Measurements from ENCODE around the gene FAM184A. TPM values are rescaled to one million over a fixed set of nuclear protein-coding genes. Genes with fewer than 3 reads are reported as not detected.

Gene FAM184A
- total RNA-seq = 4.2 and 13.7 TPM in 2 replicates
- polyA plus RNA-seq = 4.8 and 9.1 TPM in 2 replicates

GRCh38 chr6:119078376-119079282, at the start of gene FAM184A:
Gene FAM184A, minus strand, starts transcription at chr6:119078664. Its CDS starts 365 bp downstream, at chr6:119078299.
- Histone ChIP-seq H3K4me1 (ENCODE audit: low read depth) (peaks cover 7% of the 10 kb centered on the region), H3K36me3 (no peaks in the 10 kb centered on the region), H3K9me3 (ENCODE audit: low read depth) (no peaks in the 10 kb centered on the region), H3K27me3 (no peaks in the 10 kb centered on the region), H3K4me3 (peak within 1 kb of the TSS; percentile 56), H3K27ac (no peak within 1 kb of the TSS)
- DNase-seq (ENCODE audit: low read depth in 1 of 2, low spot score in 1 of 2) = peak; percentile 69 to 80
- peak; percentile 25 for TF ChIP-seq CTCF (IDR thresholded peaks at IDR 0.05; ENCODE audit: low read depth, low read length)

- no peak for TF ChIP-seq CTCF (IDR thresholded peaks at IDR 0.05; ENCODE audit: low read depth, low read length)
- H3K9me3 ChIP-seq (ENCODE audit: low read depth) = no peaks in the 10 kb centered on the region
- H3K4me3 ChIP-seq = no peak overlapping the region
- DNase-seq (ENCODE audit: low read depth in 1 of 2, low spot score in 1 of 2) = no peak
- no peak overlapping the region for H3K27ac ChIP-seq
- no peaks in the 10 kb centered on the region for H3K36me3 ChIP-seq
- no peaks in the 10 kb centered on the region for H3K27me3 ChIP-seq
- H3K4me1 ChIP-seq (ENCODE audit: low read depth) = no peaks in the 10 kb centered on the region
These were observed 49.2 kb upstream of the FAM184A start for GRCh38 chr6:119127627-119128026.

GRCh38 chr6:119126826-119127225, 48.4 kb upstream of the FAM184A start:
- no peak for DNase-seq (ENCODE audit: low read depth in 1 of 2, low spot score in 1 of 2)
- H3K27me3 ChIP-seq = no peaks in the 10 kb centered on the region
- TF ChIP-seq CTCF (IDR thresholded peaks at IDR 0.05; ENCODE audit: low read depth, low read length) = no peak

DNA sequence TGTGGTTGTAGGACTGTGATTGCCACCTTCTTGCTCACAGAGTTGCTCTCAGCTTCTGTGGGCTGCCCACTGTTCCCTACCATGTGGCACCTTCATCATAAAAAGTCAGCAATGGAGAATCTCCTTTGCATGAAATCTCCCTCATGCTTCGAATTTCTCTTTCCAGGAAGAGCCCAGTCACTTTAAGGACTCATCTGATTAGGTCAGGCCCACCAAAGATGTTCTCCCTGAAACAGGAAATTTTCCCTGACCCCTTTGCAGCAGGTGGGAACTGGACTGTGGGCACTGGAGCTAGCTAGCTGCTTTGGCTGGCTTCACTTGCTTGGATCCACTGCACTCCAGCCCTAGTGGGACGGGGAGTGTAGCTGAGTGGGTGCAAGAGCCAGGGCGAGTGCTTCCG, 47.7 kb upstream of the FAM184A start:
- no peak for TF ChIP-seq CTCF (IDR thresholded peaks at IDR 0.05; ENCODE audit: low read depth, low read length)
- no peak overlapping the region for H3K4me3 ChIP-seq
- no peaks in the 10 kb centered on the region for H3K4me1 ChIP-seq (ENCODE audit: low read depth)
- H3K9me3 ChIP-seq (ENCODE audit: low read depth) = no peaks in the 10 kb centered on the region
- no peak overlapping the region for H3K27ac ChIP-seq
- H3K27me3 ChIP-seq = no peaks in the 10 kb centered on the region
- no peak for DNase-seq (ENCODE audit: low read depth in 1 of 2, low spot score in 1 of 2)
- no peaks in the 10 kb centered on the region for H3K36me3 ChIP-seq

More at GRCh38 chr6:119126826-119127225, 48.4 kb upstream of the FAM184A start:
- Histone ChIP-seq H3K4me1 (ENCODE audit: low read depth) (no peaks in the 10 kb centered on the region), H3K9me3 (ENCODE audit: low read depth) (no peaks in the 10 kb centered on the region), H3K27ac (no peak overlapping the region), H3K36me3 (no peaks in the 10 kb centered on the region), H3K4me3 (no peak overlapping the region)

GRCh38 chr6:119125576-119125975, 47.1 kb upstream of the FAM184A start:
- Histone ChIP-seq H3K4me1 (ENCODE audit: low read depth) (no peaks in the 10 kb centered on the region), H3K9me3 (ENCODE audit: low read depth) (no peaks in the 10 kb centered on the region), H3K36me3 (no peaks in the 10 kb centered on the region), H3K4me3 (no peak overlapping the region), H3K27me3 (no peaks in the 10 kb centered on the region), H3K27ac (no peak overlapping the region)
- no peak for TF ChIP-seq CTCF (IDR thresholded peaks at IDR 0.05; ENCODE audit: low read depth, low read length)
- DNase-seq (ENCODE audit: low read depth in 1 of 2, low spot score in 1 of 2) = no peak
